Skeletal muscle satellite cell (primary cell): ENCODE results near the gene TEAD3. TPM values are rescaled to one million over a fixed set of nuclear protein-coding genes. Genes with fewer than 3 reads are reported as not detected.
"Not testable (repeated sequence)": the region's sequence is repeated elsewhere in the genome, so short reads cannot be mapped to it uniquely, and the experiment has no call there.

ENCODE experiments used
- H3K27me3 ChIP-seq: 2 replicates; pipeline ENCODE4 v1.7.0; 2013; ENCODE audit warnings: low read length; ENCODE audit not compliant: control insufficient read depth, insufficient read depth
- H3K36me3 ChIP-seq: 2 replicates; pipeline ENCODE4 v1.7.0; 2013; ENCODE audit warnings: mild to moderate bottlenecking, control low read depth, low read length; ENCODE audit not compliant: insufficient read depth
- H3K4me1 ChIP-seq: 2 replicates; pipeline ENCODE4 v1.7.0; 2013; ENCODE audit warnings: low read length; ENCODE audit not compliant: control insufficient read depth, insufficient read depth
- H3K4me2 ChIP-seq: 2 replicates; pipeline ENCODE4 v1.7.0; 2013; ENCODE audit warnings: mild to moderate bottlenecking, low read length
- H3K4me3 ChIP-seq: 2 replicates; pipeline ENCODE4 v1.7.0; 2013; ENCODE audit warnings: low read length
- H3K9ac ChIP-seq: 2 replicates; pipeline ENCODE4 v1.7.0; 2013; ENCODE audit warnings: mild to moderate bottlenecking, low read depth, low read length, moderate library complexity
- H3K9me3 ChIP-seq: replicated peaks from 2 replicates; pipeline ENCODE4 v1.7.0; 2013; ENCODE audit warnings: mild to moderate bottlenecking, control low read depth, low read length
- total RNA-seq: library from RNA; depleted of rRNA; stranded (reverse); fragments of >200 nt; gene quantifications from 2 replicates; pipeline ENCODE4 v1.2.3, GENCODE V29; 2012; rRNA removed

Gene TEAD3
- total RNA-seq: 6.8 and 8.1 TPM in 2 replicates

GRCh38 chr6:35496841-35497570 is at the start of gene TEAD3:
Gene TEAD3 (minus strand): TSS chr6:35497079.
- H3K9ac ChIP-seq: peak within 1 kb of the TSS; percentile 99
- H3K4me3 ChIP-seq: peak within 1 kb of the TSS; percentile 79
- peaks cover 5% of the 10 kb centered on the region for H3K36me3 ChIP-seq
- H3K4me2 ChIP-seq: peak within 1 kb of the TSS; percentile 97
- H3K9me3 ChIP-seq: no peaks in the 10 kb centered on the region
- H3K4me1 ChIP-seq: peaks cover 66% of the 10 kb centered on the region
- H3K27me3 ChIP-seq: no peaks in the 10 kb centered on the region

- H3K27me3 ChIP-seq: peaks cover 24% of the 10 kb centered on the region
- no peak overlapping the region for H3K4me2 ChIP-seq
- H3K4me3 ChIP-seq: no peak overlapping the region
- H3K9me3 ChIP-seq: no peaks in the 10 kb centered on the region
- H3K4me1 ChIP-seq: no peaks in the 10 kb centered on the region
- no peak overlapping the region for H3K9ac ChIP-seq
- H3K36me3 ChIP-seq: no peaks in the 10 kb centered on the region
Measured at GRCh38 chr6:35544769-35545361, 48.0 kb upstream of the TEAD3 start.

GRCh38 chr6:35543459-35544193 is 46.7 kb upstream of the TEAD3 start:
- H3K4me3 ChIP-seq: no peak overlapping the region
- no peaks in the 10 kb centered on the region for H3K9me3 ChIP-seq
- H3K27me3 ChIP-seq: peaks cover 32% of the 10 kb centered on the region
- H3K36me3 ChIP-seq: no peaks in the 10 kb centered on the region
- H3K4me2 ChIP-seq: no peak overlapping the region
- no peak overlapping the region for H3K9ac ChIP-seq
- H3K4me1 ChIP-seq: no peaks in the 10 kb centered on the region

- Histone ChIP-seq H3K4me1 (no peaks in the 10 kb centered on the region), H3K27me3 (peaks cover 30% of the 10 kb centered on the region), H3K9ac (no peak overlapping the region), H3K36me3 (no peaks in the 10 kb centered on the region), H3K4me3 (no peak overlapping the region), H3K4me2 (no peak overlapping the region), H3K9me3 (no peaks in the 10 kb centered on the region)
Measured at GRCh38 chr6:35541836-35542235, 45.0 kb upstream of the TEAD3 start.

- Histone ChIP-seq H3K27me3 (peaks cover 28% of the 10 kb centered on the region), H3K4me1 (no peaks in the 10 kb centered on the region), H3K4me3 (no peak overlapping the region), H3K9ac (no peak overlapping the region), H3K36me3 (no peaks in the 10 kb centered on the region), H3K4me2 (no peak overlapping the region), H3K9me3 (no peaks in the 10 kb centered on the region)
Measured at GRCh38 chr6:35539223-35539622, 42.3 kb upstream of the TEAD3 start.

- H3K4me3 ChIP-seq, H3K36me3 ChIP-seq, H3K4me2 ChIP-seq, H3K4me1 ChIP-seq, H3K9ac ChIP-seq, H3K9me3 ChIP-seq: not testable (repeated sequence)
- H3K27me3 ChIP-seq: peaks cover 40% of the 10 kb centered on the region
Measured at GRCh38 chr6:35535847-35536246, 39.0 kb upstream of the TEAD3 start.

GRCh38 chr6:35534407-35535170 is 37.7 kb upstream of the TEAD3 start:
- Histone ChIP-seq H3K9ac (no peak overlapping the region), H3K9me3 (no peaks in the 10 kb centered on the region), H3K4me2 (no peak overlapping the region), H3K4me1 (no peaks in the 10 kb centered on the region), H3K27me3 (peaks cover 39% of the 10 kb centered on the region), H3K4me3 (no peak overlapping the region), H3K36me3 (no peaks in the 10 kb centered on the region)

GRCh38 chr6:35533981-35534380 is 37.1 kb upstream of the TEAD3 start:
- H3K4me1 ChIP-seq: no peaks in the 10 kb centered on the region
- H3K36me3 ChIP-seq: no peaks in the 10 kb centered on the region
- H3K27me3 ChIP-seq: peaks cover 33% of the 10 kb centered on the region
- no peaks in the 10 kb centered on the region for H3K9me3 ChIP-seq
- H3K4me3 ChIP-seq: no peak overlapping the region
- H3K4me2 ChIP-seq: no peak overlapping the region
- H3K9ac ChIP-seq: no peak overlapping the region

- Histone ChIP-seq H3K27me3 (peaks cover 37% of the 10 kb centered on the region), H3K4me3 (no peak overlapping the region), H3K36me3 (no peaks in the 10 kb centered on the region), H3K4me2 (no peak overlapping the region), H3K4me1 (no peaks in the 10 kb centered on the region), H3K9me3 (no peaks in the 10 kb centered on the region), H3K9ac (no peak overlapping the region)
Measured at GRCh38 chr6:35532126-35532525, 35.2 kb upstream of the TEAD3 start.

GRCh38 chr6:35524380-35525020 is 27.6 kb upstream of the TEAD3 start:
- no peaks in the 10 kb centered on the region for H3K9me3 ChIP-seq
- H3K4me2 ChIP-seq: no peak overlapping the region
- H3K36me3 ChIP-seq: no peaks in the 10 kb centered on the region
- no peaks in the 10 kb centered on the region for H3K4me1 ChIP-seq
- no peak overlapping the region for H3K4me3 ChIP-seq
- no peak overlapping the region for H3K9ac ChIP-seq
- H3K27me3 ChIP-seq: peaks cover 15% of the 10 kb centered on the region
